ENCODE data around the gene MED25.
A peak's percentile ranks its signal among the peaks of the same experiment; 100 is the strongest.

The MED25 gene

GRCh38 chr19:49858088-49858985 lies 40.2 kb downstream of the MED25 start:
- no peak for DNase-seq (ENCODE audit: low read depth)

GRCh38 chr19:49859682-49860335 lies 41.7 kb downstream of the MED25 start:
- no peak for DNase-seq (ENCODE audit: low read depth)

GRCh38 chr19:49860336-49861102 lies 42.4 kb downstream of the MED25 start:
- DNase-seq (ENCODE audit: low read depth), result no peak

GRCh38 chr19:49861107-49861506 lies 43.0 kb downstream of the MED25 start:
- no peak for DNase-seq (ENCODE audit: low read depth)

GRCh38 chr19:49861541-49862378 lies 43.7 kb downstream of the MED25 start:
- DNase-seq (ENCODE audit: low read depth), result no peak

GRCh38 chr19:49862391-49863253 lies 44.5 kb downstream of the MED25 start:
- no peak for DNase-seq (ENCODE audit: low read depth)

GRCh38 chr19:49863254-49863934 lies 45.3 kb downstream of the MED25 start:
- no peak for DNase-seq (ENCODE audit: low read depth)

GRCh38 chr19:49863935-49864320 lies 45.8 kb downstream of the MED25 start:
- DNase-seq (ENCODE audit: low read depth), result no peak

GRCh38 chr19:49864890-49865289 lies 46.8 kb downstream of the MED25 start:
- DNase-seq (ENCODE audit: low read depth), result no peak

- DNase-seq (ENCODE audit: low read depth), result peak; percentile 88
Measured at GRCh38 chr19:49866933-49867782, 49.1 kb downstream of the MED25 start, which contains the start of gene PNKP. TSS of gene PNKP (minus strand) at chr19:49867576. CDS start at chr19:49867204, 372 bp downstream.

- DNase-seq (ENCODE audit: low read depth), result no peak
Measured at GRCh38 chr19:49869009-49869483, 51.0 kb downstream of the MED25 start.

GRCh38 chr19:49869484-49870308 lies 51.6 kb downstream of the MED25 start:
- DNase-seq (ENCODE audit: low read depth), result peak; percentile 77

- no peak for DNase-seq (ENCODE audit: low read depth)
Measured at GRCh38 chr19:49870309-49870901, 52.3 kb downstream of the MED25 start.

- DNase-seq (ENCODE audit: low read depth), result no peak
Measured at GRCh38 chr19:49871349-49871985, 53.4 kb downstream of the MED25 start.

GRCh38 chr19:49872245-49873128 lies 54.4 kb downstream of the MED25 start:
- DNase-seq (ENCODE audit: low read depth), result no peak

GRCh38 chr19:49873129-49873521 lies 55.0 kb downstream of the MED25 start:
- no peak for DNase-seq (ENCODE audit: low read depth)

All from stimulated activated CD4-positive, alpha-beta T cell treated with anti-CD3 and anti-CD28 coated beads, Interleukin-2, amount 100 ng/mL, for 4 hours (primary cell).